ENCODE measurements around the gene POLR2J. TPM values are rescaled to one million over a fixed set of nuclear protein-coding genes. Genes with fewer than 3 reads are reported as not detected.

Gene POLR2J
- total and polyA plus RNA-seq, 10 of the 15 experiments (the other 5 are each of a cell fraction or from before 2014, with no cell fraction given) = 16.4 to 119 (median 77.4) TPM

DNA sequence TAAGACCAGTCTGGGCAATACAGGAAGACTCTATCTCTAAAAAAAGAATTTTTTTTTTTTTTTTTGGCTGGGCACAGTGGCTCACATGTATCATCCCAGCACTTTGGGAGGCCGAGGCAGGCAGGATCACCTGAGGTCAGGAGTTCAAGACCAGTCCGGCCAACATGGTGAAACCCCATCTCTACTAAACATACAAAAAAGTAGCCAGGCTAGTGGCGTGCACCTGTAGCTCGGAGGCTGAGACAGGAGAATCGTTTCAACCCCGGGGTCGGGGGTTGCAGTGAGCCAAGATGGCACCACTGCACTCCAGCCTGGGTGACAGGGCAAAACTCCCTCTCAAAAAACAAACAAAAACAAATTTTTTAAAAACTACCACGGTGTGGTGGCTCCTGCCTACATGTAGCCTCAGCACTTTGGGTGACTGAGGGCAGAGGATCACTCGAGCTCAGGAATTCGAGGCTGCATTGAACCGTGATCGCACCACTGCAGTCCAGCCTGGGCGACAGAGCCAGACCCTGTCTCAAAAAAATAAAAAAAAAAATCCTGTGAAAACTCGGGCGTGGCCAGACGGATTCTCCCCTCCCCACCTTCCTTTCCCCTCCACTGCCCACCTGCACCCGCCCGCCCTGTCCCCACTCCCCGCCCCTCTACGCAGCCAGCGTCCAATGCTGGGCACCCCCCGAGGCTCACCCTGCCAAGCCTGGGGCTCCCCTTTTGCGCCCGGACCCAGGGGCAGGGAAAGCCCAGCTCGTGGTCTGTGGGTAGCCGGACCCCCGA lies 46.1 kb downstream of the POLR2J start (continued):
- TF ChIP-seq, protein P1, sequence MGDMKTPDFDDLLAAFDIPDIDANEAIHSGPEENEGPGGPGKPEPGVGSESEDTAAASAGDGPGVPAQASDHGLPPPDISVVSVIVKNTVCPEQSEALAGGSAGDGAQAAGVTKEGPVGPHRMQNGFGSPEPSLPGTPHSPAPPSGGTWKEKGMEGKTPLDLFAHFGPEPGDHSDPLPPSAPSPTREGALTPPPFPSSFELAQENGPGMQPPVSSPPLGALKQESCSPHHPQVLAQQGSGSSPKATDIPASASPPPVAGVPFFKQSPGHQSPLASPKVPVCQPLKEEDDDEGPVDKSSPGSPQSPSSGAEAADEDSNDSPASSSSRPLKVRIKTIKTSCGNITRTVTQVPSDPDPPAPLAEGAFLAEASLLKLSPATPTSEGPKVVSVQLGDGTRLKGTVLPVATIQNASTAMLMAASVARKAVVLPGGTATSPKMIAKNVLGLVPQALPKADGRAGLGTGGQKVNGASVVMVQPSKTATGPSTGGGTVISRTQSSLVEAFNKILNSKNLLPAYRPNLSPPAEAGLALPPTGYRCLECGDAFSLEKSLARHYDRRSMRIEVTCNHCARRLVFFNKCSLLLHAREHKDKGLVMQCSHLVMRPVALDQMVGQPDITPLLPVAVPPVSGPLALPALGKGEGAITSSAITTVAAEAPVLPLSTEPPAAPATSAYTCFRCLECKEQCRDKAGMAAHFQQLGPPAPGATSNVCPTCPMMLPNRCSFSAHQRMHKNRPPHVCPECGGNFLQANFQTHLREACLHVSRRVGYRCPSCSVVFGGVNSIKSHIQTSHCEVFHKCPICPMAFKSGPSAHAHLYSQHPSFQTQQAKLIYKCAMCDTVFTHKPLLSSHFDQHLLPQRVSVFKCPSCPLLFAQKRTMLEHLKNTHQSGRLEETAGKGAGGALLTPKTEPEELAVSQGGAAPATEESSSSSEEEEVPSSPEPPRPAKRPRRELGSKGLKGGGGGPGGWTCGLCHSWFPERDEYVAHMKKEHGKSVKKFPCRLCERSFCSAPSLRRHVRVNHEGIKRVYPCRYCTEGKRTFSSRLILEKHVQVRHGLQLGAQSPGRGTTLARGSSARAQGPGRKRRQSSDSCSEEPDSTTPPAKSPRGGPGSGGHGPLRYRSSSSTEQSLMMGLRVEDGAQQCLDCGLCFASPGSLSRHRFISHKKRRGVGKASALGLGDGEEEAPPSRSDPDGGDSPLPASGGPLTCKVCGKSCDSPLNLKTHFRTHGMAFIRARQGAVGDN (IDR thresholded peaks at IDR 0.05) = peak; percentile 32; the same call in 1 of the 2 replicates
- no peak for TF ChIP-seq EED (IDR thresholded peaks at IDR 0.05; ENCODE audit: low read depth)

DNA sequence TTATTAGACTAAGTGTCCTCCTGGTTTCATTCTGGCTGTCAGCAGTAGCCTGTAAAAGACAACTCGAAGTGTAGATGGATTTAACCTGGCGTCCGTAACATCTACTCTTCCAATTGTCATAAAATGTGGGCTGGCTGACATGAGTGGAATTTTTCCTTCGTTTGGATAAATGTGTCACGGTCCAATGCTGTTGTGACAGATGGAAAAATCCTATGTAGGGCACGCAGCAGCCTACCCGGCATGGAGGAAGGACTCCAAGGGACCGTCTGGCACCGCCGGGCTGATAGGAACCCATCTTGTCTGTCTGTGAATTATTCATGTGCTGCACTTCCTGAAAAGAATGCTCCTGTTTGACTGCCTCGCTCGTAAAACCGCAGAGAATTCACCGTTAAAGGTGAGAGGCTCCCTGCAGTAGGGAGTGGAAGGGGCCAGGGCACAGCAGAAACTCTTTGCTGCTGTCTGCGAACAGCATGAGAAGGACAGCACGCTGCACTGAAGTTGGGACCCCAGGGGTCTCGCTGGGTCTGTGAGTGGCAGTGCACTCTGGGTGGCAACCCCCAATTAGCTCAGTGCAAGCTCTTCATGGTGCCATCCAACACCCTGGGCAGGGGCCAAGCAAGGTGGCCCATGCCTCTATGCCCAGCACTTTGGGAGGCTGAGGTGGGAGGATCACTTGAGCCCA lies 47.0 kb downstream of the POLR2J start:
- no peak for DNase-seq (ENCODE audit: low read depth, low spot score)
- WGBS (ENCODE audit: insufficient coverage, insufficient replicate concordance, low lambda C conversion rate, missing lambda C conversion rate) = 1% methylated on average over 17 of the region's 17 CpGs
- FAIRE-seq = peak; percentile 97
- H4K20me1 ChIP-seq (ENCODE audit: control insufficient read depth, insufficient read depth) = no peaks in the 10 kb centered on the region
- peaks cover 45% of the 10 kb centered on the region for H3K4me1 ChIP-seq (ENCODE audit: control insufficient read depth, insufficient read depth, low read length)
- H3K4me2 ChIP-seq (ENCODE audit: control insufficient read depth, insufficient read depth) = peak overlapping the region; percentile 92
- H3K9me3 ChIP-seq (replicated peaks; ENCODE audit: control insufficient read depth, insufficient read depth, low read length) = no peaks in the 10 kb centered on the region
- CTCF ChIA-PET = interaction anchor here (1.2 to 5.0 kb wide), 4 partner anchors 10 to 25 kb away, joined by 3 to 39 read pairs (median 5); no protein-coding TSS in a partner anchor
- peak overlapping the region; percentile 93 for H3K27ac ChIP-seq (ENCODE audit: control insufficient read depth, insufficient read depth)
- peaks cover 0 to 5% of the 10 kb centered on the region in 2 experiments; a peak in 3 of 4 replicates for H3K36me3 ChIP-seq (ENCODE audit: control insufficient read depth in 2 of 2, insufficient read depth in 2 of 2, low read length in 1 of 2)
- H3K27me3 ChIP-seq (replicated peaks in 1 of 2; ENCODE audit: control insufficient read depth in 2 of 2, insufficient read depth in 2 of 2, low read length in 1 of 2) = no peaks in the 10 kb centered on the region
- SMC1A ChIA-PET (ENCODE audit: uncharacterized antibody, unreplicated experiment) = interaction anchor here (0.5 to 3.2 kb wide), 8 partner anchors 10 to 27 kb away, joined by 3 to 12 read pairs (median 5); no protein-coding TSS in a partner anchor
- no TSS peak for BruUV-seq (replicated peaks)
- H3K79me2 ChIP-seq (ENCODE audit: control insufficient read depth, insufficient read depth, low read length) = peaks cover 29% of the 10 kb centered on the region
- H3K4me3 ChIP-seq = peak overlapping the region; percentile 15; the same call in 1 of the 2 replicates
- peak; percentile 49 for ATAC-seq
- peak overlapping the region; percentile 33; the same call in 1 of the 2 replicates for H2AFZ ChIP-seq (ENCODE audit: control insufficient read depth, low read depth, low read length)
- intact Hi-C loops (cut with micrococcal nuclease; ENCODE audit: unreplicated experiment) = no loop called here
- H3K9ac ChIP-seq (ENCODE audit: control insufficient read depth, insufficient read depth, low read length) = peak overlapping the region; percentile 72
- in situ Hi-C loops (cut with MboI) = no loop called here
- POLR2A ChIA-PET = interaction anchor here (0.6 to 13.0 kb wide), 9 partner anchors 7 to 33 kb away, joined by 3 to 210 read pairs (median 4); partner anchors contain the start of genes ALKBH4 and LRWD1
- RAD21 ChIA-PET (ENCODE audit: unreplicated experiment) = interaction anchor here (1.1 to 2.8 kb wide), 5 partner anchors 12 to 35 kb away, joined by 4 to 26 read pairs (median 6); no protein-coding TSS in a partner anchor
- TF ChIP-seq BHLHE40 (IDR thresholded peaks at IDR 0.05; ENCODE audit: borderline replicate concordance in 1 of 2, low read depth in 2 of 2, low read length in 1 of 2) = peak; percentile 42 to 44; a peak in 2 of 4 replicates
- TF ChIP-seq MXI1 (IDR thresholded peaks at IDR 0.05; ENCODE audit: low read depth, low read length) = 0 out of 2 replicates have a peak, but pooled peaks have one; percentile 29
- TF ChIP-seq CREB1 (IDR thresholded peaks at IDR 0.05; ENCODE audit: low read depth) = no peak
- peak; percentile 23 for TF ChIP-seq MYC (IDR thresholded peaks at IDR 0.05; ENCODE audit: insufficient read depth, insufficient read length, insufficient replicate concordance, low read length, severe bottlenecking)
- TF ChIP-seq BACH1 (IDR thresholded peaks at IDR 0.05; ENCODE audit: borderline replicate concordance) = peak; percentile 17; the same call in 1 of the 2 replicates
- no peak for TF ChIP-seq ZNF274 (IDR thresholded peaks at IDR 0.05; ENCODE audit: insufficient read depth, insufficient read length)
- no peak for TF ChIP-seq HDAC6 (IDR thresholded peaks at IDR 0.05; ENCODE audit: unreplicated experiment)
- TF ChIP-seq CHD2 (IDR thresholded peaks at IDR 0.05; ENCODE audit: borderline replicate concordance, low read depth, low read length) = peak; percentile 44; the same call in 1 of the 2 replicates
- peak; percentile 82 for TF ChIP-seq IKZF1 (conservative IDR thresholded peaks at IDR 0.05)
- peak; percentile 77 for TF ChIP-seq EED (IDR thresholded peaks at IDR 0.05; ENCODE audit: low read depth)
- TF ChIP-seq, protein P2, sequence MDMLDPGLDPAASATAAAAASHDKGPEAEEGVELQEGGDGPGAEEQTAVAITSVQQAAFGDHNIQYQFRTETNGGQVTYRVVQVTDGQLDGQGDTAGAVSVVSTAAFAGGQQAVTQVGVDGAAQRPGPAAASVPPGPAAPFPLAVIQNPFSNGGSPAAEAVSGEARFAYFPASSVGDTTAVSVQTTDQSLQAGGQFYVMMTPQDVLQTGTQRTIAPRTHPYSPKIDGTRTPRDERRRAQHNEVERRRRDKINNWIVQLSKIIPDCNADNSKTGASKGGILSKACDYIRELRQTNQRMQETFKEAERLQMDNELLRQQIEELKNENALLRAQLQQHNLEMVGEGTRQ (IDR thresholded peaks at IDR 0.05; ENCODE audit: borderline replicate concordance, low read depth, low read length) = no peak
